ENCODE data around the gene POGLUT3. TPM values are rescaled to one million over a fixed set of nuclear protein-coding genes. Genes with fewer than 3 reads are reported as not detected.

POGLUT3 gene
- total and polyA plus RNA-seq, 2 of the 8 experiments (the other 6 are each of a cell fraction or from before 2014, with no cell fraction given) = 4.7 to 17.4 TPM

DNA sequence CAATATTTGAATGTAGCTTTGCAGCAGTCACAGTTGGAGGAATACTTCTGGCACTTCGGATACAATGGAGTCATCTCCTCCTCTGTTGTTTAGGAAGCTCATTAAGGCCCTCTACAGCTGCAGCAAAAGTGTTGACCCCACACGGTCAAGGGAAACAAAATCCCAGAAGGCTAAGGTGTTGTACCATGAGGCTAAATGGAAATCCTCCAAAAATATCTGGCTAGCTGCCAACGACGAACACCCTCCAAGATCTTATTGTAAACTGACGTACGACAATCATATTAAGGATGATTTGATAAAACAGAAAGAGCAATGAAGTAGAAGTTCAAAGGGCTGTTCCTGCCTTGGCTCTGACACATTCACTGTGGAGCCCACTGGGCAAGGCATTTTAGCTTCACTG, 4.0 kb downstream of the POGLUT3 start (continued):
- TF ChIP-seq CHD7 (IDR thresholded peaks at IDR 0.05; ENCODE audit: insufficient replicate concordance, low read length) = no peak
- no peak for TF ChIP-seq EGR1 (IDR thresholded peaks at IDR 0.05; ENCODE audit: borderline replicate concordance, low read depth, low read length)
- TF ChIP-seq JUND (IDR thresholded peaks at IDR 0.05; ENCODE audit: low read length) = no peak
